Epithelial cell of esophagus (primary cell): Measurements from ENCODE around the gene CATSPER3.

ENCODE experiments used
- DNase-seq: peaks from one replicate; pipeline ENCODE4 v3.0.0; 2010; ENCODE audit warnings: low read depth
- H3K4me3 ChIP-seq: 2 replicates; pipeline ENCODE4 v1.5.1; 2011; ENCODE audit warnings: mild to moderate bottlenecking, low read length, control low read depth
- TF ChIP-seq, protein P1 (sequence below): IDR thresholded peaks from 2 replicates; pipeline ENCODE4 v1.5.1; 2011; ENCODE audit warnings: low read depth, mild to moderate bottlenecking, low read length, control low read depth, inconsistent platforms; ENCODE audit not compliant: insufficient read depth; ENCODE audit errors: missing control alignments

The CATSPER3 gene

DNA sequence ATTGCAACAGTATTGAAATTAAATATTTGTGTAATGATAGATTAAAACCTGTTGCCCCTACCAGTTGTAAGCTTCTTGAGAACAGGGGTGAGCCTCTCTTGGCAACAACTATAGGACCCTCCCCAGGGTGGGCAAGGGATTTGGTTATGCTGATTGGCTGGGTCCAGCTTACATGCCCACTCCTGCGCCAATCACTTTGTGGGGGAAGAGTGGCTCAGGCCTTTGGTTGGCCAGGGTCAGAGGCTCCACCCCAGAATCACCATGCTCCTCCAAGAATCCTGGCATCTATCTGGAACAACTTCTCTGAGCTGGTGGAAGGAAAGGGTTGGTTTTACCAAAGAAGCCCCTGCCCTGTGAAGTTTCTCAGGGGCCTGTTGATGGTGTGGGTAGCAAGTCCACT lies 74.9 kb downstream of the CATSPER3 start:
- H3K4me3 ChIP-seq = no peak overlapping the region
- DNase-seq = no peak
- TF ChIP-seq, protein P1, sequence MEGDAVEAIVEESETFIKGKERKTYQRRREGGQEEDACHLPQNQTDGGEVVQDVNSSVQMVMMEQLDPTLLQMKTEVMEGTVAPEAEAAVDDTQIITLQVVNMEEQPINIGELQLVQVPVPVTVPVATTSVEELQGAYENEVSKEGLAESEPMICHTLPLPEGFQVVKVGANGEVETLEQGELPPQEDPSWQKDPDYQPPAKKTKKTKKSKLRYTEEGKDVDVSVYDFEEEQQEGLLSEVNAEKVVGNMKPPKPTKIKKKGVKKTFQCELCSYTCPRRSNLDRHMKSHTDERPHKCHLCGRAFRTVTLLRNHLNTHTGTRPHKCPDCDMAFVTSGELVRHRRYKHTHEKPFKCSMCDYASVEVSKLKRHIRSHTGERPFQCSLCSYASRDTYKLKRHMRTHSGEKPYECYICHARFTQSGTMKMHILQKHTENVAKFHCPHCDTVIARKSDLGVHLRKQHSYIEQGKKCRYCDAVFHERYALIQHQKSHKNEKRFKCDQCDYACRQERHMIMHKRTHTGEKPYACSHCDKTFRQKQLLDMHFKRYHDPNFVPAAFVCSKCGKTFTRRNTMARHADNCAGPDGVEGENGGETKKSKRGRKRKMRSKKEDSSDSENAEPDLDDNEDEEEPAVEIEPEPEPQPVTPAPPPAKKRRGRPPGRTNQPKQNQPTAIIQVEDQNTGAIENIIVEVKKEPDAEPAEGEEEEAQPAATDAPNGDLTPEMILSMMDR = no peak

DNA sequence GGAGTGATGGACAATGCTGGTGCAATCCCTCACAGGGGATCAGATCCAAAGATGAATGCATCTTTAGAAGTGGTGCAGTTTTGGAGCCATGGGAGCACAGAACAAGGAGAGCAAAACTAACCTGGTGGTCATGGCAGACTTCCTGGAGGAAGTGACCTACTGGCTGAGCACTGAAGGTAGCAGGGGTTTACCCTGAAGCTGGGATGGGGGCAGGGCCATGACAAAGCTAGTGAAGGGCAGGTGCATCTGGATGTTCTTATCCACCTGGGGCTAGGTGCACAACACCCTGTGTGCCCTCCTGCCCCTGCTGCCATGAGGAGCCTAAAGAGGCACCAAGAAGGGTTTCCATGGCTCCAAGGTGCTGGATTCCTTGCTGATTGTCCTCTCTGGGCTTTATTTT lies 77.8 kb downstream of the CATSPER3 start:
- no peak overlapping the region for H3K4me3 ChIP-seq
- TF ChIP-seq, protein P1 = no peak
- DNase-seq = no peak

DNA sequence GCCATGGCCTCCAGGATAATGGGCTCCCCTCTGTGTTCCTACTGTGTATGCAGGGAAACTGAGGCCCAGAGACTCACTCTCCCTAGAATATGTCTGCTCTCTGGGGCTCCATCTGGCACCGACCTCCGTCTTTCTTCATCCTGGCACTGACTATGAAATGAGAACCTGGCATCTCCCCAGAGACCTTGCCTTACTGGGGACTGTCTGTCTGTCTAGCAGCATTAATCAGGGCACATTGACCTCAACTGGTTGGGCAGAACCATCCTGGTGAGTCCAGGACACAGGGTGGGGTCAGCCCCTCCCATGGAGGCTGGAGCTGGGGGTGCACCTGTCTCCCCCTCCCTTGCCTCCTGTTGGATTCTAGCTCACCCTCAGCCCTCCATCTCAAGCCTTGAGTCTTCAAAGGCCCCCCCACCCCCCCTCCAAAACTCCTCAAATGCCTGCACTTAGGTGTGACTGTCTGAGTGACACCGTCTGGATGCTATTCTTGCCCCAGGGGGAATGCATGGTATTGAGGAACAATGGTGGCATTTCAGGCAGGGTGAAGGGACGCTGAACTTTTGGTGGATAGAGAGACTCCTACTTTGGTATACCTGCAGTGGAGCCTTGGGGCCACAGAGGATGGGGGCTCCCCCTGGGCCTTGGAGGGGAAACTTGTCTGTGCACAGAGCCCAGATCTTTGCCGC lies 79.1 kb downstream of the CATSPER3 start:
- no peak for DNase-seq
- TF ChIP-seq, protein P1 = no peak
- no peak overlapping the region for H3K4me3 ChIP-seq

DNA sequence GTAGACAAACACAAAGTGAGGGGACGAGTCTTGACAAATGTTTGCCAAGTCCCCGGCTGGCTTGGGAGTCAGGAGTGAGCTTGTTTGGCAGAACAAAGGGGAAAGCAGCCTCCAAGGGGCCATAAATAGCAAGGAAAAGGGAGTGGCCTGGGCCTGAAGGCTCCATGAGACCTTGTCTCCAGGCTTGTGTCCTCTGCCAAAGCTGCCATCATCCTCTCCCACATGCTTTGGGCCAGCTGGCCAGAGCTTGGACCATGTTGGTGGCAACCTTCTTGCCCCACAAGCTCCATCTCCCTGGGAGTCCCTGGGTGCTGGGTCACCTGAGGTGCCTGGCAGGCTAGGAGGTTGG lies 79.6 kb downstream of the CATSPER3 start:
- no peak for DNase-seq
- TF ChIP-seq, protein P1 = no peak
- no peak overlapping the region for H3K4me3 ChIP-seq

DNA sequence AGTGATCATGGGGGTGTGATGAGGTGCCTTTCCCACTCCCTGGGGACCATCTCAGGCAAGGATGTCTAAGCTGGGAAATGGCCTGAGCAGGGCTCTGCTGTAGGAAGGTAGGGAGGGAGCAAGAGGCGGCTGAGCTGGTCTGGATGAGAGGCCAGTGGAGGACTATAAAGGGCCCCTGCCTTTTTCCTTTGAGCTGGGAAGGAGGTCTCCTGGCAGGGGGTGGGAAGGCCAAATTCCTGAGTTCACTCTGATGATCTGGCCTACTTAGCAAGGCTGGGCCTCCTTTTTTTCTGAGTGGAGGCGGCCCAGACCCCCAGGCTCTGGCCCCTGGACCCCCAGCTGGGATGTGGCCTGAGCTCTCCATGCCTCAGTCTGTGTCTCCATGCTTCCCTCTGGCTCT lies 80.6 kb downstream of the CATSPER3 start:
- DNase-seq = no peak
- TF ChIP-seq, protein P1 = no peak
- H3K4me3 ChIP-seq = no peak overlapping the region

DNA sequence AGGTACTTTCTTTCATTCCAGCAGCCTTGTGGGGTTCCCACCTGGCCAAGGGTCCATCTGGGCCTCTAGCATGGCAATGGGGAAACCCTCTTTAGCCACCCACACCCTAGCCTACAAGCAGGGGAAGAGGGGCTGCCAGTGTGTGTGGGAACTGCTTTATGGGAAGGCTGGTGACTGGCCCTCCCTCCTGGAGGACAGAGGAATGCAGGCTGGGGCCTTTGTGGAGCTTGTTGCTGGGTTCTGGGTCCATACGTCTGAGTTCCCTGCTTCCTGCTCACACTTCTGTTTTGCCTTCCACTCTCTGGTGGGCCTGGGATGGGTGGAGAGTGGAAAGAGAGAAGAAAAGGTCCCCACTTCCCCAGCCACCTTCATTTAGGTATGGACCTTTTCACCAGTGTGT lies 81.2 kb downstream of the CATSPER3 start:
- DNase-seq = no peak
- H3K4me3 ChIP-seq = no peak overlapping the region
- TF ChIP-seq, protein P1 = no peak

DNA sequence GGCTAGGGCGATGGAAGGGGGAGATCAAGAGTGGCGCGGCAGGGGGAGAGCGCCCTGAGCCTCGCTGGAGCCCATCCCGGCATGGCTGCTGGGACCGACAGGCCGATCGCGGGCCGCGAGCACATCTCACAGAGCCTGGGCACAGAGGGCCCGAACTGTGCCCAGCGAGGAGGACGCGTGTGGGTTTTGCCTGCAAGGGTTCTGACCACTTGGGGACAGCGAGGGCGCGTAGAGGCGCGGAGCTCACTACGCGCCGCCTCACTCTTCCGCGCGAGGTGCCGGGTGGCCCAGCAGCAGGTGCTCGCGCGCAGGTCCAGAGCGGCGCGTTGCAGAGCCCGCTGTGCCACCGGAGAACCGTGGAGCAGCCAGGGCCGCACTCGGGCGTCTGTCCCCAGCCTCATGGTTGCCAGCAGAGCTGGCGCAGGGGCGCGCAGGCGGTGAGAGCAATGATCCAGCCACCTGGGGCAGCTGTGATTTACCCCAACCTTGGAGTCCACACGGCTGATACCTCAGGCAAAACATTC lies 82.6 kb downstream of the CATSPER3 start:
- no peak overlapping the region for H3K4me3 ChIP-seq
- TF ChIP-seq, protein P1 = no peak
- no peak for DNase-seq
